Amygdala (tissue), 56 donors: Measurements from ENCODE around the gene ST6GAL1.
"Not testable (repeated sequence)": the region's sequence is repeated elsewhere in the genome, so short reads cannot be mapped to it uniquely, and the experiment has no call there.

Source experiments
- DNase-seq, 56 donors: peaks; one replicate each; lab custom pipeline; 2025; lab: John Stamatoyannopoulos, UW

Gene ST6GAL1

GRCh38 chr3:187042346-187042745, 112.0 kb downstream of the ST6GAL1 start:
- no peak for DNase-seq

- no peak for DNase-seq
Measured at GRCh38 chr3:187042874-187043458, 112.6 kb downstream of the ST6GAL1 start.

GRCh38 chr3:187044206-187044605, 113.9 kb downstream of the ST6GAL1 start:
- DNase-seq, result peak in 1 of 56 donors; percentile 6

- DNase-seq, result peak in 3 of 56 donors; percentile 8 to 32 (median 16)
Measured at GRCh38 chr3:187044867-187045552, 114.7 kb downstream of the ST6GAL1 start.

GRCh38 chr3:187046033-187046432, 115.7 kb downstream of the ST6GAL1 start:
- no peak for DNase-seq

- no peak for DNase-seq
Measured at GRCh38 chr3:187049462-187050101, 119.3 kb downstream of the ST6GAL1 start.

GRCh38 chr3:187051066-187051465, 120.7 kb downstream of the ST6GAL1 start:
- no peak for DNase-seq

GRCh38 chr3:187051724-187052366, 121.5 kb downstream of the ST6GAL1 start:
- no peak for DNase-seq

- not testable (repeated sequence) for DNase-seq
Measured at GRCh38 chr3:187052427-187052826, 122.1 kb downstream of the ST6GAL1 start.

GRCh38 chr3:187054433-187054832, 124.1 kb downstream of the ST6GAL1 start:
- not testable (repeated sequence) for DNase-seq

- not testable (repeated sequence) for DNase-seq
Measured at GRCh38 chr3:187057803-187058202, 127.5 kb downstream of the ST6GAL1 start.

GRCh38 chr3:187061748-187062147, 131.4 kb downstream of the ST6GAL1 start:
- DNase-seq, result no peak

- DNase-seq, result no peak
Measured at GRCh38 chr3:187062526-187063177, 132.3 kb downstream of the ST6GAL1 start.

- no peak for DNase-seq
Measured at GRCh38 chr3:187063286-187064121, 133.2 kb downstream of the ST6GAL1 start.

GRCh38 chr3:187064210-187065115, 134.1 kb downstream of the ST6GAL1 start:
- DNase-seq, result no peak

GRCh38 chr3:187066228-187066995, 136.1 kb downstream of the ST6GAL1 start:
- no peak for DNase-seq

- no peak for DNase-seq
Measured at GRCh38 chr3:187068787-187069186, 138.5 kb downstream of the ST6GAL1 start.
